ENCODE data around the gene RELCH. TPM values are rescaled to one million over a fixed set of nuclear protein-coding genes. Genes with fewer than 3 reads are reported as not detected.

Gene RELCH
- total RNA-seq, 1 experiment from 2014 or later: 21.6 TPM

GRCh38 chr18:62323483-62324180 lies 136.6 kb downstream of the RELCH start:
- Histone ChIP-seq H3K79me2 (ENCODE audit: low read length) (peaks cover 33% of the 10 kb centered on the region), H3K4me3 (ENCODE audit: low read length) (no peak overlapping the region), H3K4me2 (ENCODE audit: low read length) (no peak overlapping the region), H3K9ac (ENCODE audit: low read length) (no peak overlapping the region), H3K4me1 (ENCODE audit: insufficient read depth, low read length) (peaks cover 22% of the 10 kb centered on the region), H3K27ac (ENCODE audit: low read length) (no peak overlapping the region), H2AFZ (ENCODE audit: low read length) (no peak overlapping the region), H3F3A (ENCODE audit: low read length, unreplicated experiment) (no peaks in the 10 kb centered on the region), H3K9me2 (replicated peaks; ENCODE audit: low read length) (no peaks in the 10 kb centered on the region), H3K27me3 (ENCODE audit: low read length) (no peaks in the 10 kb centered on the region), H4K20me1 (ENCODE audit: low read length) (peaks cover 14% of the 10 kb centered on the region; the same call in 1 of the 2 replicates), H3K9me3 (ENCODE audit: low read length) (no peaks in the 10 kb centered on the region), H3K36me3 (ENCODE audit: low read depth, low read length) (no peaks in the 10 kb centered on the region)
- DNase-seq: no peak
- TF ChIP-seq EZH2phosphoT487 (IDR thresholded peaks at IDR 0.05; ENCODE audit: borderline replicate concordance, low read length): no peak
- no peak for TF ChIP-seq EZH2 (IDR thresholded peaks at IDR 0.05; ENCODE audit: low read length, unreplicated experiment)
- TF ChIP-seq, protein P1, sequence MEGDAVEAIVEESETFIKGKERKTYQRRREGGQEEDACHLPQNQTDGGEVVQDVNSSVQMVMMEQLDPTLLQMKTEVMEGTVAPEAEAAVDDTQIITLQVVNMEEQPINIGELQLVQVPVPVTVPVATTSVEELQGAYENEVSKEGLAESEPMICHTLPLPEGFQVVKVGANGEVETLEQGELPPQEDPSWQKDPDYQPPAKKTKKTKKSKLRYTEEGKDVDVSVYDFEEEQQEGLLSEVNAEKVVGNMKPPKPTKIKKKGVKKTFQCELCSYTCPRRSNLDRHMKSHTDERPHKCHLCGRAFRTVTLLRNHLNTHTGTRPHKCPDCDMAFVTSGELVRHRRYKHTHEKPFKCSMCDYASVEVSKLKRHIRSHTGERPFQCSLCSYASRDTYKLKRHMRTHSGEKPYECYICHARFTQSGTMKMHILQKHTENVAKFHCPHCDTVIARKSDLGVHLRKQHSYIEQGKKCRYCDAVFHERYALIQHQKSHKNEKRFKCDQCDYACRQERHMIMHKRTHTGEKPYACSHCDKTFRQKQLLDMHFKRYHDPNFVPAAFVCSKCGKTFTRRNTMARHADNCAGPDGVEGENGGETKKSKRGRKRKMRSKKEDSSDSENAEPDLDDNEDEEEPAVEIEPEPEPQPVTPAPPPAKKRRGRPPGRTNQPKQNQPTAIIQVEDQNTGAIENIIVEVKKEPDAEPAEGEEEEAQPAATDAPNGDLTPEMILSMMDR (conservative IDR thresholded peaks at IDR 0.05; ENCODE audit: low read depth, low read length): no peak
- intact Hi-C loops (cut with micrococcal nuclease): no loop called here
- ATAC-seq: no peak
- ChIA-PET POLR2A (ENCODE audit: unreplicated experiment) (no interaction called here), CTCF (interaction anchor here (1.0 kb wide), 1 partner anchor 102 kb away, joined by 3 read pairs; no protein-coding TSS in a partner anchor)
- BruUV-seq (replicated peaks): no TSS peak

GRCh38 chr18:62324181-62324828 lies 137.2 kb downstream of the RELCH start:
- Histone ChIP-seq H3K27me3 (ENCODE audit: low read length) (no peaks in the 10 kb centered on the region), H3K4me3 (ENCODE audit: low read length) (peak overlapping the region; percentile 60), H3K36me3 (ENCODE audit: low read depth, low read length) (no peaks in the 10 kb centered on the region), H3K4me1 (ENCODE audit: insufficient read depth, low read length) (peaks cover 28% of the 10 kb centered on the region), H3K4me2 (ENCODE audit: low read length) (peak overlapping the region; percentile 80), H4K20me1 (ENCODE audit: low read length) (peaks cover 14% of the 10 kb centered on the region; the same call in 1 of the 2 replicates), H3K9me3 (ENCODE audit: low read length) (no peaks in the 10 kb centered on the region), H3K9ac (ENCODE audit: low read length) (no peak overlapping the region), H3K9me2 (replicated peaks; ENCODE audit: low read length) (no peaks in the 10 kb centered on the region), H3K27ac (ENCODE audit: low read length) (no peak overlapping the region), H3K79me2 (ENCODE audit: low read length) (peaks cover 40% of the 10 kb centered on the region), H3F3A (ENCODE audit: low read length, unreplicated experiment) (peaks cover 1% of the 10 kb centered on the region), H2AFZ (ENCODE audit: low read length) (peak overlapping the region; percentile 67; the same call in 1 of the 2 replicates)
- TF ChIP-seq, protein P1 (conservative IDR thresholded peaks at IDR 0.05; ENCODE audit: low read depth, low read length): no peak
- TF ChIP-seq EZH2phosphoT487 (IDR thresholded peaks at IDR 0.05; ENCODE audit: borderline replicate concordance, low read length) (no peak), EZH2 (IDR thresholded peaks at IDR 0.05; ENCODE audit: low read length, unreplicated experiment) (no peak)
- POLR2A ChIA-PET (ENCODE audit: unreplicated experiment): interaction anchor here (0.6 kb wide), 1 partner anchor 714 kb away, joined by 3 read pairs; no protein-coding TSS in a partner anchor
- BruUV-seq (replicated peaks): no TSS peak
- intact Hi-C loops (cut with micrococcal nuclease): no loop called here
- ATAC-seq (no peak), DNase-seq (no peak)
- CTCF ChIA-PET: interaction anchor here (0.6 to 1.4 kb wide), 3 partner anchors 76 to 187 kb away, joined by 3 to 4 read pairs (median 4); no protein-coding TSS in a partner anchor

Measured in PC-3 (cell line).